ENCODE measurements around the gene KCNAB1. TPM values are rescaled to one million over a fixed set of nuclear protein-coding genes. Genes with fewer than 3 reads are reported as not detected.
"Not testable (repeated sequence)": the region's sequence is repeated elsewhere in the genome, so short reads cannot be mapped to it uniquely, and the experiment has no call there.

The KCNAB1 gene
- total and polyA plus RNA-seq, 2 experiments from 2014 or later, result 0.06 to 0.70 TPM

DNA sequence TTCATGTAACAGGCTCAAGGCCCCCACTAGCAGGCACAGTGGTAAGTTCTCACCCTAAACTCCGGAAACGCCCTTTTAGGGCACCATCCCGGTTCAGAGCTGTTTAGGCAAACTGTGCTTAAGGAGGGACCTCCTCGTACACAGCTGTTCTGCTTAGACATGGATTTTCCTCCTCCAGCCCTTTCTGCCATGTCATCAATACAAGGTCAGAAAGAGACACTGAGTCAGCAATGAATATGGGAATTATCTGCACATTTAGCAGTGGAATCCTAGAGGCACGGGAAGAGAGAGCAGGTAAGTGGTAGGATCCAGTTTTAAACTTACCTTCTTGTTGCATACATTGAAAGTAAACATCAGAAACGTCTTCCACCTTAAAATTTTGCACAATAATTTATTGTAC lies 107.3 kb downstream of the KCNAB1 start:
- TF ChIP-seq CTCF (IDR thresholded peaks at IDR 0.05; ENCODE audit: low read depth, low read length), result no peak
- H3K4me3 ChIP-seq, result no peak overlapping the region
- no peaks in the 10 kb centered on the region for H3K4me1 ChIP-seq (ENCODE audit: low read depth)
- no peaks in the 10 kb centered on the region for H3K9me3 ChIP-seq (ENCODE audit: low read depth)
- no peak for DNase-seq (ENCODE audit: low read depth in 1 of 2, low spot score in 1 of 2)
- no peak overlapping the region for H3K27ac ChIP-seq
- no peaks in the 10 kb centered on the region for H3K27me3 ChIP-seq
- no peaks in the 10 kb centered on the region for H3K36me3 ChIP-seq

DNA sequence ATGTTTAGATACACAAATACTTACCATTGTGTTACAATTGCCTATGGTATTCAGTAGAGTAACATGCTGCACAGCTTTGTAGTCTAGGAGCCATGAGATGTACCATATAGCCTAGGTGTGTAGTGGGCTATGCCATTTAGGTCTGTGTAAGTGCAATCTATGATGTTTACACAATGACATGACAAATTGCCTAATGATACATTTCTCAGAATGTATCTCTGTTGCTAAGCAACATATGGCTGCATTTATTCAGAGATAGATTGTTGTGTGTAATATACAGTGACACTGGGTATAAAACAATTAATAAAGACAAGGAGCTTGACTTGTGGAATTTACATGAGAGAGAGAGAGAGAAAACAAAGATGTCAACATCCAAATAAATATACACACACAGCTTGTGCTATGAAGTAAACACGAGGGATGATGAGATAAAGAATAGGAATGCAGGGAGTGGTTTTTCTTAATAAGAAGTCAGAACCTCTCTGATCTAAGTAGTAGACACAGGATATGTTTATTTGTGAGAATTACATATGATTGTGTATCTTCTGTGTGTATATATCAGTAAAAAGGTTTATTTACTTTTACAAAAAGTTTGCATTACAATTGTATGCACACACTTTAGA lies 110.0 kb downstream of the KCNAB1 start:
- H3K27me3 ChIP-seq, result no peaks in the 10 kb centered on the region
- H3K27ac ChIP-seq, result no peak overlapping the region
- no peaks in the 10 kb centered on the region for H3K9me3 ChIP-seq (ENCODE audit: low read depth)
- no peak overlapping the region for H3K4me3 ChIP-seq
- TF ChIP-seq CTCF (IDR thresholded peaks at IDR 0.05; ENCODE audit: low read depth, low read length), result no peak
- no peaks in the 10 kb centered on the region for H3K4me1 ChIP-seq (ENCODE audit: low read depth)
- no peaks in the 10 kb centered on the region for H3K36me3 ChIP-seq
- no peak for DNase-seq (ENCODE audit: low read depth in 1 of 2, low spot score in 1 of 2)

GRCh38 chr3:156231221-156231620 lies 110.8 kb downstream of the KCNAB1 start:
- H3K4me1 ChIP-seq (ENCODE audit: low read depth); DNase-seq (ENCODE audit: low read depth in 1 of 2, low spot score in 1 of 2); H3K9me3 ChIP-seq (ENCODE audit: low read depth); H3K27ac ChIP-seq; H3K36me3 ChIP-seq; H3K27me3 ChIP-seq; H3K4me3 ChIP-seq: not testable (repeated sequence)

- H3K4me1 ChIP-seq (ENCODE audit: low read depth), result no peaks in the 10 kb centered on the region
- no peak for DNase-seq (ENCODE audit: low read depth in 1 of 2, low spot score in 1 of 2)
- no peaks in the 10 kb centered on the region for H3K9me3 ChIP-seq (ENCODE audit: low read depth)
- H3K4me3 ChIP-seq, result no peak overlapping the region
- H3K27ac ChIP-seq, result no peak overlapping the region
- TF ChIP-seq CTCF (IDR thresholded peaks at IDR 0.05; ENCODE audit: low read depth, low read length), result no peak
- H3K27me3 ChIP-seq, result no peaks in the 10 kb centered on the region
- H3K36me3 ChIP-seq, result no peaks in the 10 kb centered on the region
Measured at GRCh38 chr3:156233876-156234275, 113.5 kb downstream of the KCNAB1 start.

GRCh38 chr3:156236556-156237260 lies 116.3 kb downstream of the KCNAB1 start:
- DNase-seq (ENCODE audit: low read depth in 1 of 2, low spot score in 1 of 2), result no peak
- Histone ChIP-seq H3K36me3 (no peaks in the 10 kb centered on the region), H3K9me3 (ENCODE audit: low read depth) (no peaks in the 10 kb centered on the region), H3K4me3 (no peak overlapping the region), H3K27ac (no peak overlapping the region), H3K27me3 (no peaks in the 10 kb centered on the region), H3K4me1 (ENCODE audit: low read depth) (no peaks in the 10 kb centered on the region)
- no peak for TF ChIP-seq CTCF (IDR thresholded peaks at IDR 0.05; ENCODE audit: low read depth, low read length)

DNA sequence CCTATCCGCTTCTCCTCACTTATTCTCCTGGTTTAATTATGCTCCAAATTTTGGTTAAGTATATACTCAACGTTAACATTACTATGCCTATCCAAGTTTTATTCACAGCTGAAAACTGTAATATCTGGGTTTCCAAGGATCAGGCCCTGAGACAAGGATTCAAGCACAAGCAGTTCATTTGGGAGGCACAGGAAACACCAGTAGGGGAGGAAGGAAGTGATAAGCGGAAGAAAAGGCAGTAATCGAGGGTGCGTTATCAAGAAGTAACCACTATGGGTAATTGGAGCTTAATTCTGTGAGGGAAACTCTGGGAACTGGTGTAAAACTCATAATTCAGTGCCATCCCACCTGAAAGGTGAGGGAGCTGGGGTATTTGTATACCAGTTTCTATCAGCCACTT lies 120.3 kb downstream of the KCNAB1 start:
- no peak overlapping the region for H3K27ac ChIP-seq
- no peak for DNase-seq (ENCODE audit: low read depth in 1 of 2, low spot score in 1 of 2)
- H3K27me3 ChIP-seq, result no peaks in the 10 kb centered on the region
- no peaks in the 10 kb centered on the region for H3K36me3 ChIP-seq
- H3K9me3 ChIP-seq (ENCODE audit: low read depth), result no peaks in the 10 kb centered on the region
- no peak for TF ChIP-seq CTCF (IDR thresholded peaks at IDR 0.05; ENCODE audit: low read depth, low read length)
- H3K4me3 ChIP-seq, result no peak overlapping the region
- no peaks in the 10 kb centered on the region for H3K4me1 ChIP-seq (ENCODE audit: low read depth)
